A549 (cell line): Measurements from ENCODE around the gene TC2N. TPM values are rescaled to one million over a fixed set of nuclear protein-coding genes. Genes with fewer than 3 reads are reported as not detected.

ENCODE experiments used
- ATAC-seq, 2 experiments: fragments of 200-7000 bp in 1 of 2; fragments of >200 bp in 1 of 2; cut with Nextera tagmentation in 1 of 2; cut with Tn5 transposase in 1 of 2; 3 replicates each; pipeline versions ENCODE4 v1.8.0 to v1.9.1; 2018 to 2020; ENCODE audit warnings: mild to moderate bottlenecking in 1 of 2, moderate library complexity in 1 of 2
- CTCF ChIA-PET: fragments of 300-600 bp; sonication (Branson Sonifier 250); formaldehyde crosslinking; extraction: SDS; loops from one replicate; lab custom pipeline; 2021; ENCODE audit warnings: antibody characterized with exemption, inconsistent platforms; lab: Yijun Ruan, JAX
- POLR2A ChIA-PET: fragments of 350-600 bp; formaldehyde crosslinking; extraction: SDS; loops from one replicate; lab custom pipeline; 2021; ENCODE audit warnings: antibody characterized with exemption, inconsistent platforms; lab: Yijun Ruan, JAX
- DNase-seq, 2 experiments: peaks; one replicate each; pipeline versions ENCODE4 v3.0.0 to v3.0.0-alpha.2; 2011 to 2016; ENCODE audit warnings: low read depth in 1 of 2, low spot score in 1 of 2
- FAIRE-seq: peaks from 2 replicates; lab custom pipeline; 2011; peaks lifted over from hg19 to GRCh38; lab: Jason Lieb, UNC
- H3K27ac ChIP-seq, 2 experiments: fragments of >200 bp; sonication (Bioruptor Twin); formaldehyde crosslinking; 3 replicates each; pipeline ENCODE4 v1.5.1; 2016 to 2017
- H3K4me1 ChIP-seq: fragments of >200 bp; sonication (Bioruptor Twin); formaldehyde crosslinking; 3 replicates; pipeline ENCODE4 v1.6.1; 2016
- H3K4me2 ChIP-seq: fragments of >200 bp; sonication (Bioruptor Twin); formaldehyde crosslinking; 3 replicates; pipeline ENCODE4 v1.6.1; 2016
- H3K4me3 ChIP-seq: fragments of >200 bp; sonication (Bioruptor Twin); formaldehyde crosslinking; 3 replicates; pipeline ENCODE4 v1.5.1; 2016
- H3K9me3 ChIP-seq: fragments of >200 bp; sonication (Bioruptor Twin); formaldehyde crosslinking; 3 replicates; pipeline ENCODE4 v1.6.1; 2016
- FOSB ChIP-seq: fragments of 250-450 bp; sonication (Bioruptor Pico); IDR thresholded peaks from 2 replicates; pipeline ENCODE4 v1.5.0; 2020; ENCODE audit warnings: mild to moderate bottlenecking, moderate library complexity
- FOXS1 ChIP-seq: fragments of 250-450 bp; sonication (Bioruptor Pico); IDR thresholded peaks from 2 replicates; pipeline ENCODE4 v1.5.0; 2020; ENCODE audit warnings: mild to moderate bottlenecking, moderate library complexity
- GATA3 ChIP-seq: IDR thresholded peaks from 2 replicates; pipeline ENCODE4 v1.6.1; 2012; ENCODE audit warnings: borderline replicate concordance
- HMGXB4 ChIP-seq: fragments of 250-450 bp; sonication (Bioruptor Pico); IDR thresholded peaks from 2 replicates; pipeline ENCODE4 v1.5.0; 2021; ENCODE audit warnings: mild to moderate bottlenecking, moderate library complexity, borderline replicate concordance
- HOXA7 ChIP-seq: fragments of 250-450 bp; sonication (Bioruptor Pico); IDR thresholded peaks from 2 replicates; pipeline ENCODE4 v1.5.0; 2020; ENCODE audit warnings: mild to moderate bottlenecking, moderate library complexity
- MAFK ChIP-seq: fragments of 450-650 bp; IDR thresholded peaks from 2 replicates; pipeline ENCODE4 v1.6.1; 2014; ENCODE audit not compliant: partially characterized antibody
- MAZ ChIP-seq: fragments of 150-350 bp; IDR thresholded peaks from 2 replicates; pipeline ENCODE4 v1.6.1; 2014; ENCODE audit warnings: antibody characterized with exemption, low read depth, low read length, borderline replicate concordance
- MYC ChIP-seq: IDR thresholded peaks from 2 replicates; pipeline ENCODE4 v1.6.1; 2012; ENCODE audit warnings: mild to moderate bottlenecking, inconsistent platforms, low read length, improper control_type of control experiment, borderline replicate concordance
- NPAS2 ChIP-seq: fragments of 250-450 bp; sonication (Bioruptor Pico); IDR thresholded peaks from 2 replicates; pipeline ENCODE4 v1.8.0; 2022; ENCODE audit warnings: mild to moderate bottlenecking, moderate library complexity, borderline replicate concordance
- RCOR1 ChIP-seq: fragments of 150-350 bp; IDR thresholded peaks from 2 replicates; pipeline ENCODE4 v1.6.1; 2014; ENCODE audit warnings: antibody characterized with exemption, low read length, low read depth
- ZFP36 ChIP-seq: fragments of 450-650 bp; IDR thresholded peaks from 2 replicates; pipeline ENCODE4 v1.6.1; 2014; ENCODE audit warnings: borderline replicate concordance; ENCODE audit not compliant: partially characterized antibody
- ZNF302 ChIP-seq: fragments of 250-450 bp; sonication (Bioruptor Pico); IDR thresholded peaks from 2 replicates; pipeline ENCODE4 v1.9.0; 2021; ENCODE audit warnings: inconsistent platforms, mild to moderate bottlenecking, moderate library complexity
- ZSCAN20 ChIP-seq: fragments of 250-450 bp; sonication (Bioruptor Pico); IDR thresholded peaks from 2 replicates; pipeline ENCODE4 v1.8.0; 2022; ENCODE audit warnings: mild to moderate bottlenecking, moderate library complexity
- WGBS: methylation state at CpG from one replicate; pipeline ENCODE4 v1.1.6; 2017; ENCODE audit errors: missing lambda C conversion rate; 5-methylcytosine and 5-hydroxymethylcytosine counted together
- polyA plus RNA-seq, 4 experiments: library from polyadenylated mRNA; depleted of rRNA in 3 of 4; stranded (reverse); fragments of >200 nt; fragmentation: RNase III in 1 of 4; extraction: RNeasy Plus Mini Kit Qiagen cat#74134 plus additional on column Dnase treatment in 1 of 4; gene quantifications; 2 replicates in 3 of 4; 3 replicates in 1 of 4; pipeline ENCODE4 v1.2.3, GENCODE V29; 2011 to 2017
- TF ChIP-seq, protein P1 (sequence below): fragments of >200 bp; sonication (Bioruptor Twin); formaldehyde crosslinking; IDR thresholded peaks from 3 replicates; pipeline ENCODE4 v1.5.1; 2016
- TF ChIP-seq, protein P2 (sequence below): fragments of 450-650 bp; IDR thresholded peaks from 2 replicates; pipeline ENCODE4 v1.6.1; 2014; ENCODE audit warnings: antibody characterized with exemption
- TF ChIP-seq, protein P3 (sequence below): IDR thresholded peaks from 2 replicates; pipeline ENCODE4 v1.6.1; 2012; ENCODE audit warnings: low read depth, borderline replicate concordance
- TF ChIP-seq, protein P4 (sequence below): fragments of 200-600 bp; sonication (generic); IDR thresholded peaks from 2 replicates; pipeline ENCODE4 v1.6.1; 2016; ENCODE audit warnings: antibody characterized with exemption, mild to moderate bottlenecking, moderate library complexity
- TF ChIP-seq, protein P5 (sequence below): IDR thresholded peaks from 2 replicates; pipeline ENCODE4 v1.6.1; 2012
- TF ChIP-seq, protein P6 (sequence below): fragments of 250-450 bp; sonication (Bioruptor Pico); IDR thresholded peaks from 2 replicates; pipeline ENCODE4 v1.5.0; 2020; ENCODE audit warnings: low read depth, mild to moderate bottlenecking, moderate library complexity

TC2N gene
- polyA plus RNA-seq, 2 of the 4 experiments (the other 2 are of a cell fraction): 0.43 to 5.5 TPM

DNA sequence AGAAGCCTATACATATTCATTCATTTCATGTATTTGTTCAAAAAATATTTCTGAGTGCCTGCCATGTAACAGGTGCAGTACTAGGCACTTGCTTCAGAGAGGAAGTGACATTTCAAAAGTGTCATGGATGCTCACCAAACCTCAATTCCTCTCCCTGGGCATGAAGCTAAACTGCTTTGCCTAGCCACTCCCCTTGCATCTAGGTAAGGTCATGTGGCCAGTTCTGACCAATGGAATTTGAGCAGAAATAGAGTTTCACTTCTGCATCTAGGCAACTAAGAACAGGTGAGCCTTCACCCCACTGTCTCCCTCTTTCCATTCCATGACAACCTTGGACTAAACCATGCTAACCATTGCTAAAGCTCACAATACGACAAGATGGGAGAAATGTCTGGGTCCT is 27.6 kb downstream of the TC2N start:
- TF ChIP-seq HMGXB4 (CRISPR knock-in tag) (no peak), MAFK (no peak), NPAS2 (no peak), FOSB (no peak), HOXA7 (CRISPR knock-in tag) (no peak), MYC (no peak), GATA3 (no peak), FOXS1 (CRISPR knock-in tag) (no peak), ZFP36 (no peak), MAZ (no peak), ZSCAN20 (no peak), RCOR1 (no peak), ZNF302 (CRISPR knock-in tag) (no peak)
- TF ChIP-seq, protein P1, sequence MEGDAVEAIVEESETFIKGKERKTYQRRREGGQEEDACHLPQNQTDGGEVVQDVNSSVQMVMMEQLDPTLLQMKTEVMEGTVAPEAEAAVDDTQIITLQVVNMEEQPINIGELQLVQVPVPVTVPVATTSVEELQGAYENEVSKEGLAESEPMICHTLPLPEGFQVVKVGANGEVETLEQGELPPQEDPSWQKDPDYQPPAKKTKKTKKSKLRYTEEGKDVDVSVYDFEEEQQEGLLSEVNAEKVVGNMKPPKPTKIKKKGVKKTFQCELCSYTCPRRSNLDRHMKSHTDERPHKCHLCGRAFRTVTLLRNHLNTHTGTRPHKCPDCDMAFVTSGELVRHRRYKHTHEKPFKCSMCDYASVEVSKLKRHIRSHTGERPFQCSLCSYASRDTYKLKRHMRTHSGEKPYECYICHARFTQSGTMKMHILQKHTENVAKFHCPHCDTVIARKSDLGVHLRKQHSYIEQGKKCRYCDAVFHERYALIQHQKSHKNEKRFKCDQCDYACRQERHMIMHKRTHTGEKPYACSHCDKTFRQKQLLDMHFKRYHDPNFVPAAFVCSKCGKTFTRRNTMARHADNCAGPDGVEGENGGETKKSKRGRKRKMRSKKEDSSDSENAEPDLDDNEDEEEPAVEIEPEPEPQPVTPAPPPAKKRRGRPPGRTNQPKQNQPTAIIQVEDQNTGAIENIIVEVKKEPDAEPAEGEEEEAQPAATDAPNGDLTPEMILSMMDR: no peak
- TF ChIP-seq, protein P2, sequence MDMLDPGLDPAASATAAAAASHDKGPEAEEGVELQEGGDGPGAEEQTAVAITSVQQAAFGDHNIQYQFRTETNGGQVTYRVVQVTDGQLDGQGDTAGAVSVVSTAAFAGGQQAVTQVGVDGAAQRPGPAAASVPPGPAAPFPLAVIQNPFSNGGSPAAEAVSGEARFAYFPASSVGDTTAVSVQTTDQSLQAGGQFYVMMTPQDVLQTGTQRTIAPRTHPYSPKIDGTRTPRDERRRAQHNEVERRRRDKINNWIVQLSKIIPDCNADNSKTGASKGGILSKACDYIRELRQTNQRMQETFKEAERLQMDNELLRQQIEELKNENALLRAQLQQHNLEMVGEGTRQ: no peak
- TF ChIP-seq, protein P3, sequence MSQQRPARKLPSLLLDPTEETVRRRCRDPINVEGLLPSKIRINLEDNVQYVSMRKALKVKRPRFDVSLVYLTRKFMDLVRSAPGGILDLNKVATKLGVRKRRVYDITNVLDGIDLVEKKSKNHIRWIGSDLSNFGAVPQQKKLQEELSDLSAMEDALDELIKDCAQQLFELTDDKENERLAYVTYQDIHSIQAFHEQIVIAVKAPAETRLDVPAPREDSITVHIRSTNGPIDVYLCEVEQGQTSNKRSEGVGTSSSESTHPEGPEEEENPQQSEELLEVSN: no peak
- TF ChIP-seq, protein P4, sequence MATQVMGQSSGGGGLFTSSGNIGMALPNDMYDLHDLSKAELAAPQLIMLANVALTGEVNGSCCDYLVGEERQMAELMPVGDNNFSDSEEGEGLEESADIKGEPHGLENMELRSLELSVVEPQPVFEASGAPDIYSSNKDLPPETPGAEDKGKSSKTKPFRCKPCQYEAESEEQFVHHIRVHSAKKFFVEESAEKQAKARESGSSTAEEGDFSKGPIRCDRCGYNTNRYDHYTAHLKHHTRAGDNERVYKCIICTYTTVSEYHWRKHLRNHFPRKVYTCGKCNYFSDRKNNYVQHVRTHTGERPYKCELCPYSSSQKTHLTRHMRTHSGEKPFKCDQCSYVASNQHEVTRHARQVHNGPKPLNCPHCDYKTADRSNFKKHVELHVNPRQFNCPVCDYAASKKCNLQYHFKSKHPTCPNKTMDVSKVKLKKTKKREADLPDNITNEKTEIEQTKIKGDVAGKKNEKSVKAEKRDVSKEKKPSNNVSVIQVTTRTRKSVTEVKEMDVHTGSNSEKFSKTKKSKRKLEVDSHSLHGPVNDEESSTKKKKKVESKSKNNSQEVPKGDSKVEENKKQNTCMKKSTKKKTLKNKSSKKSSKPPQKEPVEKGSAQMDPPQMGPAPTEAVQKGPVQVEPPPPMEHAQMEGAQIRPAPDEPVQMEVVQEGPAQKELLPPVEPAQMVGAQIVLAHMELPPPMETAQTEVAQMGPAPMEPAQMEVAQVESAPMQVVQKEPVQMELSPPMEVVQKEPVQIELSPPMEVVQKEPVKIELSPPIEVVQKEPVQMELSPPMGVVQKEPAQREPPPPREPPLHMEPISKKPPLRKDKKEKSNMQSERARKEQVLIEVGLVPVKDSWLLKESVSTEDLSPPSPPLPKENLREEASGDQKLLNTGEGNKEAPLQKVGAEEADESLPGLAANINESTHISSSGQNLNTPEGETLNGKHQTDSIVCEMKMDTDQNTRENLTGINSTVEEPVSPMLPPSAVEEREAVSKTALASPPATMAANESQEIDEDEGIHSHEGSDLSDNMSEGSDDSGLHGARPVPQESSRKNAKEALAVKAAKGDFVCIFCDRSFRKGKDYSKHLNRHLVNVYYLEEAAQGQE: no peak
- TF ChIP-seq, protein P5, sequence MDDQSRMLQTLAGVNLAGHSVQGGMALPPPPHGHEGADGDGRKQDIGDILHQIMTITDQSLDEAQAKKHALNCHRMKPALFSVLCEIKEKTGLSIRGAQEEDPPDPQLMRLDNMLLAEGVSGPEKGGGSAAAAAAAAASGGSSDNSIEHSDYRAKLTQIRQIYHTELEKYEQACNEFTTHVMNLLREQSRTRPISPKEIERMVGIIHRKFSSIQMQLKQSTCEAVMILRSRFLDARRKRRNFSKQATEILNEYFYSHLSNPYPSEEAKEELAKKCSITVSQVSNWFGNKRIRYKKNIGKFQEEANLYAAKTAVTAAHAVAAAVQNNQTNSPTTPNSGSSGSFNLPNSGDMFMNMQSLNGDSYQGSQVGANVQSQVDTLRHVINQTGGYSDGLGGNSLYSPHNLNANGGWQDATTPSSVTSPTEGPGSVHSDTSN: no peak
- TF ChIP-seq, protein P6, sequence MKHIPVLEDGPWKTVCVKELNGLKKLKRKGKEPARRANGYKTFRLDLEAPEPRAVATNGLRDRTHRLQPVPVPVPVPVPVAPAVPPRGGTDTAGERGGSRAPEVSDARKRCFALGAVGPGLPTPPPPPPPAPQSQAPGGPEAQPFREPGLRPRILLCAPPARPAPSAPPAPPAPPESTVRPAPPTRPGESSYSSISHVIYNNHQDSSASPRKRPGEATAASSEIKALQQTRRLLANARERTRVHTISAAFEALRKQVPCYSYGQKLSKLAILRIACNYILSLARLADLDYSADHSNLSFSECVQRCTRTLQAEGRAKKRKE (CRISPR knock-in tag): no peak
- no peak overlapping the region for H3K4me3 ChIP-seq
- WGBS: 87% methylated on average over 1 of the region's 1 CpG
- DNase-seq (no peak), ATAC-seq (no peak), FAIRE-seq (no peak)
- H3K4me1 ChIP-seq: peaks cover 10% of the 10 kb centered on the region; the same call in 2 of the 3 replicates
- no peaks in the 10 kb centered on the region for H3K9me3 ChIP-seq
- ChIA-PET CTCF (interaction anchor here (0.9 to 1.6 kb wide), 3 partner anchors 12 to 71 kb away, joined by 3 to 6 read pairs (median 3); no protein-coding TSS in a partner anchor), POLR2A (no interaction called here)
- no peak overlapping the region for H3K27ac ChIP-seq
- H3K4me2 ChIP-seq: no peak overlapping the region
